ENCODE measurements around the gene GDPD2. TPM values are rescaled to one million over a fixed set of nuclear protein-coding genes. Genes with fewer than 3 reads are reported as not detected.
A peak's percentile ranks its signal among the peaks of the same experiment; 100 is the strongest.

The GDPD2 gene
- total and polyA plus RNA-seq, 2 of the 13 experiments (the other 11 are each of a cell fraction or from before 2014, with no cell fraction given): 0.04 to 0.08 TPM

GRCh38 chrX:70452143-70452733 lies 29.1 kb downstream of the GDPD2 start:
- peaks cover 10% of the 10 kb centered on the region for H3K79me2 ChIP-seq (ENCODE audit: insufficient read depth, low read length)
- DNase-seq (ENCODE audit: low spot score) (peak; percentile 19), ATAC-seq (peak; percentile 46), FAIRE-seq (no peak)
- in situ Hi-C loops (cut with HindIII; ENCODE audit: extremely low pct_ligation_motif_present, low pct_unique_long_range_greater_than_20kb) (loop anchor here (5.0 to 10.0 kb wide), 2 partner anchors 100 to 213 kb away; no protein-coding TSS in a partner anchor), intact Hi-C loops (cut with micrococcal nuclease; ENCODE audit: unreplicated experiment) (loop anchor here (5.0 kb wide), 1 partner anchor 310 kb away; no protein-coding TSS in a partner anchor)
- BruUV-seq (replicated peaks): no TSS peak
- H3K9ac ChIP-seq (ENCODE audit: insufficient read depth, low read depth, low read length): no peak overlapping the region
- no peaks in the 10 kb centered on the region for H3K9me3 ChIP-seq (ENCODE audit: low read length)
- peak overlapping the region; percentile 54 to 71 (median 60); a peak in 5 of 6 replicates for H3K4me3 ChIP-seq (replicated peaks in 1 of 3; ENCODE audit: insufficient read depth in 1 of 3, low read depth in 2 of 3, low read length in 3 of 3)
- no peaks in the 10 kb centered on the region for H3K36me3 ChIP-seq (replicated peaks in 1 of 2; ENCODE audit: control insufficient read depth in 1 of 2, insufficient read depth in 2 of 2, low read length in 2 of 2)
- peak overlapping the region; percentile 73 for H3K4me2 ChIP-seq (ENCODE audit: low read depth, low read length)
- H2AFZ ChIP-seq (ENCODE audit: low read length): no peak overlapping the region
- H3K27ac ChIP-seq (ENCODE audit: extremely low read length, insufficient read depth, low read length): no peak overlapping the region
- no peaks in the 10 kb centered on the region; a peak in 2 of 5 replicates for H3K27me3 ChIP-seq (ENCODE audit: control insufficient read depth in 1 of 2, insufficient read depth in 2 of 2, low read length in 2 of 2)
- WGBS (ENCODE audit: low lambda C conversion rate): 0% methylated on average over 5 of the region's 39 CpGs
- POLR2A ChIA-PET: no interaction called here
- CTCF ChIA-PET (ENCODE audit: low intra/inter-chr PET ratio, low total read pairs): no interaction called here
- H3K4me1 ChIP-seq (ENCODE audit: insufficient read depth, low read length): peaks cover 24% of the 10 kb centered on the region
- no peaks in the 10 kb centered on the region for H4K20me1 ChIP-seq (ENCODE audit: insufficient read depth, low read length)
- peak; percentile 19; the same call in 1 of the 2 replicates for TF ChIP-seq PATZ1 (CRISPR knock-in tag; IDR thresholded peaks at IDR 0.05)
- TF ChIP-seq CTCF (CRISPR knock-in tag; IDR thresholded peaks at IDR 0.05): peak; percentile 68
- TF ChIP-seq THAP7 (CRISPR knock-in tag; IDR thresholded peaks at IDR 0.05): no peak
- TF ChIP-seq RXRA (CRISPR knock-in tag; IDR thresholded peaks at IDR 0.05): no peak
- TF ChIP-seq STAG1 (CRISPR knock-in tag; IDR thresholded peaks at IDR 0.05): peak; percentile 44; the same call in 1 of the 2 replicates
- TF ChIP-seq ZFX (CRISPR knock-in tag; IDR thresholded peaks at IDR 0.05; ENCODE audit: low read depth): peak; percentile 50; the same call in 1 of the 2 replicates
- peak; percentile 54 for TF ChIP-seq ZFY (CRISPR knock-in tag; IDR thresholded peaks at IDR 0.05)
- TF ChIP-seq RAD21 (CRISPR knock-in tag; IDR thresholded peaks at IDR 0.05): peak; percentile 43; the same call in 1 of the 2 replicates
- peak; percentile 21; the same call in 1 of the 2 replicates for TF ChIP-seq PHF8 (CRISPR knock-in tag; IDR thresholded peaks at IDR 0.05)
- peak; percentile 35; the same call in 1 of the 2 replicates for TF ChIP-seq UBTF (CRISPR knock-in tag; IDR thresholded peaks at IDR 0.05)
- TF ChIP-seq HNF4A (CRISPR knock-in tag; IDR thresholded peaks at IDR 0.05): peak; percentile 33; the same call in 1 of the 2 replicates
- TF ChIP-seq KDM6A (CRISPR knock-in tag; IDR thresholded peaks at IDR 0.05; ENCODE audit: low read depth): no peak
- peak; percentile 38; the same call in 1 of the 2 replicates for TF ChIP-seq SMC3 (IDR thresholded peaks at IDR 0.05; ENCODE audit: low read length)

Measured in HepG2 (cell line).